Stimulated activated CD8-positive, alpha-beta memory T cell treated with anti-CD3 and anti-CD28 coated beads, Interleukin-4, amount 100 ng/mL, for 1 hour (primary cell): ENCODE results near the gene VAV2.
"Not testable (repeated sequence)": the region's sequence is repeated elsewhere in the genome, so short reads cannot be mapped to it uniquely, and the experiment has no call there.

ENCODE experiments used
- DNase-seq, 2 donors: peaks; one replicate each; pipeline ENCODE4 v3.0.0-alpha.2; 2020; ENCODE audit warnings: low read depth in 2 of 2, low spot score in 1 of 2

The VAV2 gene

GRCh38 chr9:133996531-133997520 lies 4.7 kb upstream of the VAV2 start:
- DNase-seq = no peak

GRCh38 chr9:133995012-133995896 lies 3.1 kb upstream of the VAV2 start:
- DNase-seq = no peak

GRCh38 chr9:133994353-133995011 lies 2.4 kb upstream of the VAV2 start:
- DNase-seq = peak; percentile 58 to 63

- DNase-seq = no peak
Observed at GRCh38 chr9:133993635-133994253, 1.6 kb upstream of the VAV2 start.

- peak; percentile 64 for DNase-seq
Observed at GRCh38 chr9:133992780-133993634, 883 bp upstream of the VAV2 start.

- no peak for DNase-seq
Observed at GRCh38 chr9:133991214-133991921, 756 bp downstream of the VAV2 start.

- DNase-seq = no peak
Observed at GRCh38 chr9:133990366-133991213, 1.5 kb downstream of the VAV2 start.

GRCh38 chr9:133989625-133990365 lies 2.3 kb downstream of the VAV2 start:
- no peak for DNase-seq

GRCh38 chr9:133988771-133989170 lies 3.4 kb downstream of the VAV2 start:
- DNase-seq = not testable (repeated sequence)

- DNase-seq = no peak
Observed at GRCh38 chr9:133987946-133988665, 4.0 kb downstream of the VAV2 start.

- DNase-seq = no peak
Observed at GRCh38 chr9:133987446-133987788, 4.7 kb downstream of the VAV2 start.

- DNase-seq = no peak
Observed at GRCh38 chr9:133986774-133987445, 5.2 kb downstream of the VAV2 start.

- DNase-seq = no peak
Observed at GRCh38 chr9:133986061-133986460, 6.1 kb downstream of the VAV2 start.

GRCh38 chr9:133982971-133983720 lies 9.0 kb downstream of the VAV2 start:
- DNase-seq = no peak

GRCh38 chr9:133981958-133982681 lies 10.0 kb downstream of the VAV2 start:
- DNase-seq = no peak
